Progenitor cell of endocrine pancreas (in vitro differentiated cells): ENCODE measurements around the gene SUN3. TPM values are rescaled to one million over a fixed set of nuclear protein-coding genes. Genes with fewer than 3 reads are reported as not detected.

Source experiments
- DNase-seq: peaks from one replicate; pipeline ENCODE4 v3.0.0; 2021; ENCODE audit warnings: low spot score; ENCODE audit not compliant: unreplicated experiment
- H3K27ac Mint-ChIP-seq: 2 replicates; pipeline ENCODE4 v1.8.0; 2021; ENCODE audit warnings: mild to moderate bottlenecking, moderate library complexity, mixed read lengths
- H3K27me3 Mint-ChIP-seq: 2 replicates; pipeline ENCODE4 v1.8.0; 2021; ENCODE audit warnings: mixed read lengths
- H3K36me3 Mint-ChIP-seq: 2 replicates; pipeline ENCODE4 v1.8.0; 2022; ENCODE audit warnings: mixed read lengths; ENCODE audit not compliant: insufficient read depth
- H3K4me1 Mint-ChIP-seq: 2 replicates; pipeline ENCODE4 v1.8.0; 2021; ENCODE audit warnings: low read depth, mixed read lengths
- H3K4me3 Mint-ChIP-seq: 2 replicates; pipeline ENCODE4 v1.8.0; 2021; ENCODE audit warnings: low read depth, mild to moderate bottlenecking, moderate library complexity, mixed read lengths
- H3K9me3 Mint-ChIP-seq: 2 replicates; pipeline ENCODE4 v1.8.0; 2021; ENCODE audit warnings: low read depth, mixed read lengths
- total RNA-seq: library from RNA; stranded (reverse); gene quantifications from 2 replicates; pipeline ENCODE4 v1.2.1, GENCODE V29; 2021
- TF ChIP-seq, protein P1 (sequence below): fragments of 200-600 bp; sonication (generic); IDR thresholded peaks from one replicate; pipeline ENCODE4 v1.5.0; 2021; ENCODE audit warnings: antibody characterized with exemption, mild to moderate bottlenecking; ENCODE audit not compliant: unreplicated experiment

Gene SUN3
- total RNA-seq, 1 donor from 2014 or later: not detected

DNA sequence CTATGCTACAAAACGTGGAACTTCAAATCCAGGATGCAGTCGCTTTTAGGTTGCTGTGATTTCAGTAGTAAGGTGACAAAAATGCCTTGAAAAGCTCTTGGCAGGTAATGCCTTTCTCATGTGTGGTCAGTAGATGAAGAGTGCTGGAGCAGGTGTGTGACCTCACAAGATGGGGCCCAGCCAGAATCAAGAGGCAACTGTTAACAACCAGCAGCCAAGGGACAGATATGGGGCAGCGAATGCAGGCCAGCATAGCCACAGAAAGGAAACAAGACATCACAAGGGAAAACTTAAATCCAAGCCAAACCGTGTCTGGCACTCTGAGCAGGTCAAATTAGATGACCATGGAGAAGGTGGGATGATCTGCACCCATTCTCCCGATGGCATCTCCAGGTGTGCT is 61.8 kb downstream of the SUN3 start:
- H3K4me1 Mint-ChIP-seq: peaks cover 11% of the 10 kb centered on the region
- peaks cover 55% of the 10 kb centered on the region for H3K36me3 Mint-ChIP-seq
- no peak overlapping the region for H3K4me3 Mint-ChIP-seq
- no peak for DNase-seq
- TF ChIP-seq, protein P1, sequence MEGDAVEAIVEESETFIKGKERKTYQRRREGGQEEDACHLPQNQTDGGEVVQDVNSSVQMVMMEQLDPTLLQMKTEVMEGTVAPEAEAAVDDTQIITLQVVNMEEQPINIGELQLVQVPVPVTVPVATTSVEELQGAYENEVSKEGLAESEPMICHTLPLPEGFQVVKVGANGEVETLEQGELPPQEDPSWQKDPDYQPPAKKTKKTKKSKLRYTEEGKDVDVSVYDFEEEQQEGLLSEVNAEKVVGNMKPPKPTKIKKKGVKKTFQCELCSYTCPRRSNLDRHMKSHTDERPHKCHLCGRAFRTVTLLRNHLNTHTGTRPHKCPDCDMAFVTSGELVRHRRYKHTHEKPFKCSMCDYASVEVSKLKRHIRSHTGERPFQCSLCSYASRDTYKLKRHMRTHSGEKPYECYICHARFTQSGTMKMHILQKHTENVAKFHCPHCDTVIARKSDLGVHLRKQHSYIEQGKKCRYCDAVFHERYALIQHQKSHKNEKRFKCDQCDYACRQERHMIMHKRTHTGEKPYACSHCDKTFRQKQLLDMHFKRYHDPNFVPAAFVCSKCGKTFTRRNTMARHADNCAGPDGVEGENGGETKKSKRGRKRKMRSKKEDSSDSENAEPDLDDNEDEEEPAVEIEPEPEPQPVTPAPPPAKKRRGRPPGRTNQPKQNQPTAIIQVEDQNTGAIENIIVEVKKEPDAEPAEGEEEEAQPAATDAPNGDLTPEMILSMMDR: no peak
- H3K27me3 Mint-ChIP-seq: no peaks in the 10 kb centered on the region
- no peak overlapping the region for H3K27ac Mint-ChIP-seq
- H3K9me3 Mint-ChIP-seq: no peaks in the 10 kb centered on the region

DNA sequence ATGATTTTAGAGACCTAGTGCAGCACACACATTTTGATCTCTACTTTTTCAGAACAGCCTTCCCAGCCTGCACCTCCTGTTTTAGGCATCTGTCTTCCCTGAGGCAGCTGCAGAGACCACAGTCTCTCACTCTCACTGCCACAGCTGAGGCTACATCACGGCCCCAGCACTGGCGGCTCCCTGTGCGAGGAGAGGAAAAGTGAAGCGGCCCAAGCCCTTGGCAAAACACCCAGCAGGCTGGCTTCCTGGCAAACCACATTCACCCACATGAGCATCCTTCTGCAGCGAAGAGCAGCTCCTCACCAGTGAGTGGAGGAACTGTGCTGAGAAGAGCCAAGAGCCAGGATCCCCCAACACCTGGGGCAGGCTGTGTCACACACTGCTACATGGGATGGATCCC is 63.5 kb downstream of the SUN3 start:
- peaks cover 11% of the 10 kb centered on the region for H3K4me1 Mint-ChIP-seq
- H3K36me3 Mint-ChIP-seq: peaks cover 65% of the 10 kb centered on the region
- H3K9me3 Mint-ChIP-seq: no peaks in the 10 kb centered on the region
- no peak for DNase-seq
- H3K27ac Mint-ChIP-seq: no peak overlapping the region
- no peak overlapping the region for H3K4me3 Mint-ChIP-seq
- no peaks in the 10 kb centered on the region for H3K27me3 Mint-ChIP-seq
- TF ChIP-seq, protein P1: no peak

DNA sequence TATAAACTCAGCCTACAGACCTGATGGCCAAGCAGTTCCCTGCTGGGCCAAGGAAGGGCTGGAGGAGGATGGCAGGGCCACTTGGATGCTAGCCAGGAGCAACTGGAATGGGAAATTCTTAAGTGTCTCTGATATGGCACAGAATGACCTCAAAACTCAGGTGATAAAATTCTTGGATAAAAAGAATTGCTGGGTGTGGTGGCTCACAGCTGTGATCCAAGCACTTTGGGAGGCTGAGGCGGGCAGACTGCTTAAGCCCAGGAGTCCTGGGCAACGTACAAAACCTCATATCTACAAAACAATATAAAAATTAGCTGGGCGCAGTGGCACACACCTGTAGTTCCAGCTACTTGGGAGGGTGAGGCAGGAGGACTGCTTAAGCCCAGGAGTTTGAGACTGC is 66.6 kb downstream of the SUN3 start:
- no peaks in the 10 kb centered on the region for H3K4me1 Mint-ChIP-seq
- TF ChIP-seq, protein P1: no peak
- H3K27me3 Mint-ChIP-seq: no peaks in the 10 kb centered on the region
- peaks cover 57% of the 10 kb centered on the region for H3K36me3 Mint-ChIP-seq
- no peak for DNase-seq
- H3K9me3 Mint-ChIP-seq: peaks cover 6% of the 10 kb centered on the region
- no peak overlapping the region for H3K4me3 Mint-ChIP-seq
- H3K27ac Mint-ChIP-seq: no peak overlapping the region

DNA sequence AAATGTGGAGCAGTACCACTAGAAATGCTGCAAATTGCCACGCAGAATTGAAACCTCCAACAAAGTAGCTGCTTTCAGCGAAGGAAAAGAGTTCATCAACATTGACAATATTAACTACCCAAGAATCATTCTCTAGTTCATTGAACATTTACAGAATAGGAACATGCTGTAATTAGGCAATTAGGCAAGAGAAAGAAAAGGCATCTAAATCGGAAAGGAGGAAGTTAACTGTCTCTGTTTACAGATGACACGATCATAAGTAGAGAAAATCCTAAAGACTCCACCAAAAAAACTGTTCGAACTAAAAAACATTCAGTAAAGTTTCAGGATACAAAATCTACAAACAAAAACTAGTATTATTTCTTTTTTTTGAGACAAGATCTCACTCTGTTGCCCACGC is 71.8 kb downstream of the SUN3 start:
- H3K27me3 Mint-ChIP-seq: no peaks in the 10 kb centered on the region
- no peak overlapping the region for H3K4me3 Mint-ChIP-seq
- no peak overlapping the region for H3K27ac Mint-ChIP-seq
- DNase-seq: no peak
- TF ChIP-seq, protein P1: no peak
- H3K36me3 Mint-ChIP-seq: peaks cover 38% of the 10 kb centered on the region
- H3K4me1 Mint-ChIP-seq: peaks cover 5% of the 10 kb centered on the region
- peaks cover 6% of the 10 kb centered on the region for H3K9me3 Mint-ChIP-seq

DNA sequence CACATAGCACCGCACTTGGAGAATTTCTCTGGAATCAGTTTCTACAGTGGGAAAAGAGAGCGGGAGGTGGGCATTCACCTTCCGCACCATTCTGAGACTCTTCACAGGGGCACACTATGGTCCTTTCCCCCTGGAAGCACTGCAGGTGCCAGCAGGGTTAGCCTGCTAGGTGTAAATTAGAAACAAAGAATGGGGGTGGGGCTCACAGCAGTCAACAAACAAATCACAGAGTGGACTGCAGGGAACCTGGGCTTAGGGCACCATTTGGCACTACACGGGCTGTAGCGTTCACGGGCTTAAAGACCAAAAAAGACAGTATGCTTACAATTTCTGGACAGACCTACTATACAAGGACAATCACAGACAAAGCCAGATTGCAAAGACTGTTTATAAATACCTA is 72.7 kb downstream of the SUN3 start:
- TF ChIP-seq, protein P1: no peak
- no peak for DNase-seq
- Mint-ChIP-seq H3K27me3 (no peaks in the 10 kb centered on the region), H3K4me3 (no peak overlapping the region), H3K36me3 (peaks cover 31% of the 10 kb centered on the region), H3K27ac (no peak overlapping the region), H3K9me3 (peaks cover 6% of the 10 kb centered on the region), H3K4me1 (peaks cover 14% of the 10 kb centered on the region)
